Stomach smooth muscle (tissue), 2 donors: ENCODE data around the gene SRGAP1.

Experiments
- H3K27ac ChIP-seq: one replicate; pipeline ENCODE4 v1.7.0; 2013; ENCODE audit warnings: mild to moderate bottlenecking, low read length, inconsistent platforms
- H3K27me3 ChIP-seq, 2 donors: one replicate each; pipeline ENCODE4 v1.7.0; 2013; ENCODE audit warnings: low read length in 2 of 2; ENCODE audit not compliant: insufficient read depth in 2 of 2, control insufficient read depth in 1 of 2
- H3K36me3 ChIP-seq, 2 donors: one replicate each; pipeline ENCODE4 v1.7.0; 2013; ENCODE audit warnings: low read length in 2 of 2; ENCODE audit not compliant: control insufficient read depth in 2 of 2, insufficient read depth in 2 of 2
- H3K4me1 ChIP-seq: one replicate; pipeline ENCODE4 v1.7.0; 2013; ENCODE audit warnings: low read length; ENCODE audit not compliant: control insufficient read depth, insufficient read depth
- H3K4me3 ChIP-seq, 2 donors: one replicate each; pipeline ENCODE4 v1.7.0; 2013; ENCODE audit warnings: low read length in 2 of 2
- H3K9ac ChIP-seq, 2 donors: one replicate each; pipeline ENCODE4 v1.7.0; 2013; ENCODE audit warnings: low read length in 2 of 2, mild to moderate bottlenecking in 1 of 2
- H3K9me3 ChIP-seq, 2 donors: one replicate each; pipeline ENCODE4 v1.7.0; 2013; ENCODE audit warnings: low read length in 2 of 2; ENCODE audit not compliant: control insufficient read depth in 2 of 2
- donor health status: healthy.
- donor health status: Pancreatic carcinoma.

The SRGAP1 gene

DNA sequence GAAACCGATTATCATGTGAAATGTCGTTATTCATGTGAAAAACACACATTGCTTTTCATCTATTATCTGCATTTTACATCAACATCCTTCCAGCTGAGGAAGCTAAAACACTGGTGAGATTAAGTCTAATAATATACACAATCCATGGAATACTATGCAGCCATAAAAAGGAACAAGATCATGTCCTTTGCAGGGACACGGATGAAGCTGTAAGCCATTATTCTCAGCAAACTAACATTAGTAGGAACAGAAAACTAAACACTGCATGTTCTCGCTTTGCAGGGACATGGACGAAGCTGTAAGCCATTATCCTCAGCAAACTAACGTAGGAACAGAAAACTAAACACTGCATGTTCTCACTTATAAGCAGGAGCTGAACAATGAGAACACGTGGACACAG lies 359.3 kb downstream of the SRGAP1 start:
- H3K9ac ChIP-seq = no peak overlapping the region
- no peaks in the 10 kb centered on the region for H3K36me3 ChIP-seq
- H3K27ac ChIP-seq = no peak overlapping the region
- H3K27me3 ChIP-seq = no peaks in the 10 kb centered on the region
- no peaks in the 10 kb centered on the region for H3K4me1 ChIP-seq
- H3K9me3 ChIP-seq = no peaks in the 10 kb centered on the region
- H3K4me3 ChIP-seq = no peak overlapping the region

DNA sequence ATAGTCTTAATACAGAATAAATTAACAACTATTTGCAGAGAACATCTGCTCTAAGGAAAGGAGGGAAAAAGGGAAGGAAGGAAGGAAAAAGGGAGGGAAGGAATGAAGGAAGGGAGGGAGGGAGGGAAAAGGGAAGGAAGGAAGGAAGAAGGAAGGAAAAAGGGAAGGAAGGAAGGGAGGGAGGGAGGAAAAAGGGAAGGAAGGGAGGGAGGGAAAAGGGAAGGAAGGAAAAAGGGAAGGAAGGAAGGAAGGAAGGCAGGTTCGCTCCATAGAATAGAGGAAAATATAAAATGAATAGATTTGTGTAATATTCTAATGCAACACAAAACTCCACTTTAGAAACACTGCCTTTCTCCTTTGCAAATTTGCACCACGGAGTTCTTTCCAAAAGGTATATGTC lies 361.0 kb downstream of the SRGAP1 start:
- H3K36me3 ChIP-seq = no peaks in the 10 kb centered on the region
- no peak overlapping the region for H3K9ac ChIP-seq
- no peak overlapping the region for H3K27ac ChIP-seq
- no peaks in the 10 kb centered on the region for H3K4me1 ChIP-seq
- no peak overlapping the region for H3K4me3 ChIP-seq
- no peaks in the 10 kb centered on the region for H3K27me3 ChIP-seq
- H3K9me3 ChIP-seq = no peaks in the 10 kb centered on the region

DNA sequence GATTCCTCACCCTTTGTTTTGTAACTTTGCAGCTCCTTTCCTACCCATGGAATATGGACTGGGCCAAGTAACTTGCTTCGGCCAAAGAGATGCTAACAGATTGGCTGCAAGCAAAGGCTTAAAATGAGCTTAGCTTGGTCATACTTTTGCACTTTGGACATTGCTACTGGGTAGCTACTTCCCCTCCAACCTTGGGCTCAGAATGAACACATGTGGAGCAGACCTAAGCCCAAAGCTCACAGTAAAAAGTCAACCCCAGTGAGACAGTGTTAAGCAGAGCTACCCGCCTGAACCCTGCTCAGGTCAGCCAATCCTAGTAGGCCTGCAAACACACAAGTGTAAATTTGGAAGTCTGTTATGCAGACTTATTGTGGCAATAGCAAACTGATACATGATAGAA lies 363.0 kb downstream of the SRGAP1 start:
- no peaks in the 10 kb centered on the region for H3K9me3 ChIP-seq
- no peak overlapping the region for H3K9ac ChIP-seq
- H3K27ac ChIP-seq = no peak overlapping the region
- H3K36me3 ChIP-seq = no peaks in the 10 kb centered on the region
- no peaks in the 10 kb centered on the region for H3K27me3 ChIP-seq
- no peak overlapping the region for H3K4me3 ChIP-seq
- no peaks in the 10 kb centered on the region for H3K4me1 ChIP-seq
